NCI-H2227 treated with DMSO at 0.1 percent for 48 hours (cell line): Measurements from ENCODE around the gene RBFOX1.

Experiments used
- DNase-seq: peaks from one replicate; lab custom pipeline; 2025; lab: John Stamatoyannopoulos, UW

RBFOX1 gene

GRCh38 chr16:7521834-7522233 is 189.2 kb downstream of the RBFOX1 start:
- DNase-seq: no peak

GRCh38 chr16:7524419-7524818 is 191.8 kb downstream of the RBFOX1 start:
- DNase-seq: no peak

GRCh38 chr16:7526736-7527135 is 194.1 kb downstream of the RBFOX1 start:
- DNase-seq: no peak

- no peak for DNase-seq
These were observed 199.9 kb downstream of the RBFOX1 start for GRCh38 chr16:7532534-7532933.

- DNase-seq: peak; percentile 79
These were observed 202.1 kb downstream of the RBFOX1 start for GRCh38 chr16:7534749-7535148.

- no peak for DNase-seq
These were observed 208.4 kb downstream of the RBFOX1 start for GRCh38 chr16:7541026-7541425.

GRCh38 chr16:7545251-7545650 is 212.6 kb downstream of the RBFOX1 start:
- DNase-seq: no peak

- DNase-seq: no peak
These were observed 214.3 kb downstream of the RBFOX1 start for GRCh38 chr16:7546948-7547347.

- DNase-seq: no peak
These were observed 215.1 kb downstream of the RBFOX1 start for GRCh38 chr16:7547736-7548135.

GRCh38 chr16:7548796-7549318 is 216.2 kb downstream of the RBFOX1 start:
- no peak for DNase-seq

- DNase-seq: no peak
These were observed 217.5 kb downstream of the RBFOX1 start for GRCh38 chr16:7550096-7550495.

GRCh38 chr16:7555459-7555858 is 222.8 kb downstream of the RBFOX1 start:
- DNase-seq: no peak

- no peak for DNase-seq
These were observed 229.3 kb downstream of the RBFOX1 start for GRCh38 chr16:7561908-7562405.

GRCh38 chr16:7566360-7566759 is 233.7 kb downstream of the RBFOX1 start:
- DNase-seq: no peak

GRCh38 chr16:7571366-7571765 is 238.7 kb downstream of the RBFOX1 start:
- no peak for DNase-seq

- DNase-seq: no peak
These were observed 244.9 kb downstream of the RBFOX1 start for GRCh38 chr16:7577588-7577987.

GRCh38 chr16:7579454-7579853 is 246.8 kb downstream of the RBFOX1 start:
- DNase-seq: no peak

GRCh38 chr16:7581175-7581574 is 248.5 kb downstream of the RBFOX1 start:
- DNase-seq: no peak

GRCh38 chr16:7583396-7583795 is 250.8 kb downstream of the RBFOX1 start:
- no peak for DNase-seq

GRCh38 chr16:7584561-7584960 is 251.9 kb downstream of the RBFOX1 start:
- DNase-seq: no peak

- DNase-seq: no peak
These were observed 253.1 kb downstream of the RBFOX1 start for GRCh38 chr16:7585705-7586104.

GRCh38 chr16:7590934-7591333 is 258.3 kb downstream of the RBFOX1 start:
- DNase-seq: no peak

GRCh38 chr16:7596308-7596707 is 263.7 kb downstream of the RBFOX1 start:
- DNase-seq: no peak

GRCh38 chr16:7597677-7598076 is 265.0 kb downstream of the RBFOX1 start:
- no peak for DNase-seq

GRCh38 chr16:7601100-7601499 is 268.5 kb downstream of the RBFOX1 start:
- no peak for DNase-seq
